NCI-H2171 (cell line): ENCODE measurements around the gene SLC15A1.
"Not testable (repeated sequence)": the region's sequence is repeated elsewhere in the genome, so short reads cannot be mapped to it uniquely, and the experiment has no call there.

ENCODE experiments used
- DNase-seq: peaks from one replicate; lab custom pipeline; 2025; lab: John Stamatoyannopoulos, UW

SLC15A1 gene

DNA sequence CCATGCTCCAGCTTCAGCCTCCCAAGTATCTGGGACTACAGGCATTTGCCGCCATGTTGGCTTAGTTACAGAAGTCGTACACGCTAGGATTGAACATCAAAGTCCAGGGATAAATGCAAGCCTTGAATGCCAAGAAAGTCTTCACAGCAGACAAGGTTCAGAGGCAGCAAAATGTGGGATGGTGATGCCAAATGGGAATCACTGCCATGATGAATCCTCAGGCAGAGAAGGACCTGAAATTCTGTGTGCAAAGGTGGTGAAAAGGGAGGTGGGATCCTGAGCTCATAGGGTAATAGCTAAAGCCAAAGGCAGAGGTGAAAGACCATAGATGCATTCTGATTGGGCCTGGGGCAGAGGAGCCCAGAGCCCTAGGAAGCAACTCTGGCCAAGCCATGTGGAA is 96.2 kb downstream of the SLC15A1 start:
- DNase-seq, result no peak

- peak; percentile 67 for DNase-seq
These were observed 98.9 kb downstream of the SLC15A1 start for GRCh38 chr13:98653463-98653985.

GRCh38 chr13:98652721-98653462 is 99.6 kb downstream of the SLC15A1 start:
- no peak for DNase-seq

- no peak for DNase-seq
These were observed 100.2 kb downstream of the SLC15A1 start for GRCh38 chr13:98652276-98652675.

DNA sequence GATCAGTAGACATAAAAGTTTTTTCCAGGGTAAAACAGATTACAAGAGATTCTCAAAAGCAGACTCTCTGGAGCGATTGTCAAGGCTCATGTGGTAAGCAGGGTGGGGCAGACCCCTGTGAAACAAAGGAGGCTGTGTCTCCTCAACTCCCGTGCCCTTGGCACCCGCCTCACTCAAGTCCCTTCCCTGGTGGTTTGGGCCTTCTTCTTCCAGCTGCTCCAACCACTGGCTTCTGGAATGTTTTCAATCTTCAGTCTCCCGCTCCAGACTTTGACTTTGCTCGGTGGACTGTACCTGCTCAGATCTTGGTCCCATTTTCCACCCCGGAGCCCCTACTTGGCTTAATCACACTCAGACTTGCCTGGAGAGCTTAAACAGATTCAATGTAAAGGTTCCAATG is 100.7 kb downstream of the SLC15A1 start:
- no peak for DNase-seq

DNA sequence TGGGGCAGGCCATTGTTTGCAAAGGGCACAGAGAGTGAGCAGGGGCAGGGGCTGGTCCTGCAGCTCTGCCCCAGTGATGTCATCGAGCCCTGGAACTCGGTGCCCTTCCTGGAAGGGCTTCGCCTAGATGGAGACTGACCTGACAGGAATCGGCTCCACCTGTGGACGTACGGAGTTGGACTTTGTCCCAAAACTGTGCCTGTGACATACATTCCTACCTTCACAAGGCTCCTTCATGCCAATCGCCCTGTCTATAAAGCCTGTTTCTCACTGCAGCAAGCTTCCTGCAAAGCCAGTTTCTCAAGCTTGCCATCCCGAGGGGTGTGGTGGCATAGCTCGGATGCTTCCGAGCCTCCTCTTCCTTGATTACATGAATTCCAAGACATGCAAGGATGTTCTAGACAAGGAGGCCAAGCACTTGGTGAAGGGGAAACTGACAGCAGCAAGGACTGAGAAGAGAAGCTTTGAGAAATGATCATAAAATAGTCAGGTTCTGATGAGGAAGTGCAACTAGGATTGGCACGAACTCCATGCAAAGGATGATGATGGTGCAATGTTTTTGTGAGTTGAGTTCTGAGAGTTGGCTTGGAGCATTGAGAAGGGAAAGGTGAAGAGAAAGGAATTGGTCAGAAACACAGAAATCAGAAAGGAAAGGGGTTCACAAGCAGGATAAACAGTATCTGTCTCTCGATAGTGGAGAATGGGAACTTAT is 101.9 kb downstream of the SLC15A1 start:
- DNase-seq, result no peak

DNA sequence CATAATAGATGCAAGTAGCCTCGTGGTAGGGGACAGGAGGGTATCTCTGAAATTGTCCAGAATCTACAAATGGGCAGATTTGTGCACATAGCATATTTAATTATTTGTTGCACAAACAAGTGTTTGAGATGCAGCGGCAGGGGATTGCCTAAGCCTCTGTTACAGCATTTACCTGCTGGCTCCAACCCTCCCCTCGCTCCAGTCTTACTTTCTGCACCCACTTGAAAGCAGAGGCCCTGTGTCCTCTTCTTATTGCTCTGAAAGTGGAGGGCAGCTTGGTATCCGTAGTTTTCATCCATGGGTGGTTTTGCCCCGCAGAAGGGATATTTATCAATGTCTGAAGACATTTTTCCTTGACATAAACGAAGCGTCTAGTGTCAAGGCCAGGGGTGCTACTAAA is 102.6 kb downstream of the SLC15A1 start:
- no peak for DNase-seq

DNA sequence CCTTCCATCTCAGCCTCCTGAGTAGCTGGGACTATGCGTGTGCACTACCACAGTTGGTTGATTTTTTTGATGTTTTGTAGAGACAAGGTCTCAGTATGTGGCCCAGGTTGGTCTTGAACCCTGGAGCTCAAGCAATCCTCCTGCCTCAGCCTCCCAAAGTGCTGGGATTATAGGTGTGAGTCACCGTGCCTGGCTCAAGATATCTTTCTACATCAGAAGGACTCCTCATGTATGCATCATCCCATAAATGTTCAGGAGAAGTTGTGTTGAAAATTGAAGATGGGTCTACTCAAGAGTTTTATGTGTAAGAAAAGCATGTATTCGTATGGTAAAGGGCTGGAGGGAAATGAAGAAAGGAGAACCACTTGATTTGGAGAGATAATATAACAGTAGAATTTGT is 103.8 kb downstream of the SLC15A1 start:
- DNase-seq, result no peak

DNA sequence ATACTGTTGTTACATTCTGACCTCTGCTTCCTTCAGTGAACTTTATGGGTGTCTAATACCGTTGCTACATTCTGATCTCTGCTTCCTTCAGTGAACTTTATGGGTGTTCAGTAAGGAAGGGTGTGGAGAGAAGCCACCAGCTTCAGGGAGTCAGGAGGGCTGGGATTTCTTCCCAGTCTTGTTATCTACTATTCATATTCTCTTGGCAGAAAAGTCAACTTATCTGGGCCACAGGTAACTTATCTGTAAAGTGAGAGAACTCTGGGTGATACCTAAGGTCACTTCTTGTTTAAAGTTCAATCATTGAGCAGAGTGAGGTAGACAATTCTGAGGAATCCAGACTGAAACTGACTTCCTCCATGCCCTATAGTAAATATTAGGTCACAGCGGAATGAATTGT is 104.3 kb downstream of the SLC15A1 start:
- no peak for DNase-seq

DNA sequence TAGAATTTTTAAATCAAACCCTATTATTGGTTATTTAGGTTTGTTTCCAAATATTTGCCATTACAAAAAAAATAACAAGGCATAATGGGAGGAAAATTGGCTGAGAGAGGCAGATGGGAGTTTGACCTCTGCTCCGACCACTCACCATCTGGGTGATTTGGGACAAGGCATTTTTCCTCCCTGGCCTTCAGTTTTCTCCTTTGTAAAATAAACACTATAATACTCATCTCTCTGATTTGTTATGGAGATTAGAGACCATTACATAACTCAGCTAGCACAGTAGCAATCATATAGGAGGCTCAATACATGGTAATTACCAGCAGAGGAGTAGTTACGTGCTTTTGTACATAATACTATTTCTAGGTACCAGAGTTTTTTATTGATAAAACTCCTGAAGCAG is 105.4 kb downstream of the SLC15A1 start:
- no peak for DNase-seq

GRCh38 chr13:98643479-98643878 is 109.0 kb downstream of the SLC15A1 start:
- no peak for DNase-seq

DNA sequence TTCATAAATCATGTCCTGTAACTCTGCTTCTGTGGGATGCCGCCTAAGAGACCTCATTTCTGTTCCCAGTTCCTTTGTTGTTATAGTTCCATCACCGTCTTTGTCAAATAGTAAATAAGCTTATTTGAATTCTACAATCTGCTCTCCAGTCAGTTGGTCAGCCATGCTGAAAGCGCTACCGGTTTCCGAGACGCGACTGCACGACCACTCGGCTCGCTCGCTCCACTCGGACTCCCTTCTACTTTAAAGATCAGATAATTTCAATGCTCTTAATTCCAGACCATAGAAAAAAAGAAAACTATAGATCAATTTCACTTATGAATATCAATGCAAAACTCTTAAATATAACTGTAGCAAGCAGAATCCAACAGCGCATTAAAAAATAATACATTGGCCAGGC is 111.4 kb downstream of the SLC15A1 start:
- DNase-seq, result no peak

DNA sequence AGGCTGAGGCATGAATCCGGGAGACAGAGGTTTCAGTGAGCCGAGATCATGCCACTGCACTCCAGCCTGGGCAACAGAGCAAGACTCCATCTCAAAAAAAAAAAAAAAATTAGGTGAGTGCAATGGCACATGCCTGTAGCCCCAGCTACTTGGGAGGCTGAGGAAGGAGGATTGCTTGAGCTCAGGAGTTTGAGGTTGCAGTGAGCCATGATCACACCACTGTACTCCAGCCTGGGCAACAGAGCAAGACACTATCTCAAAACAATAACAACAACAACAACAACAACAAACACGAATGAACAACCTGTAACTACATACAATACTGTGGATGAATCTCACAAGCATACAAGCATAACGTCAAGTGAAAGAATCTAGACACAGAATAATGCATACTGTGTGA is 112.7 kb downstream of the SLC15A1 start:
- DNase-seq, result not testable (repeated sequence)

GRCh38 chr13:98638352-98638751 is 114.1 kb downstream of the SLC15A1 start:
- not testable (repeated sequence) for DNase-seq
